HL-60 (cell line): ENCODE measurements around the gene UBXN10.

Experiments used
- CTCF ChIP-seq: IDR thresholded peaks from one replicate; pipeline ENCODE4 v1.5.1; 2011; ENCODE audit warnings: low read length, control low read depth, inconsistent platforms; ENCODE audit not compliant: insufficient read depth
- SPI1 ChIP-seq: IDR thresholded peaks from 2 replicates; pipeline ENCODE4 v1.6.1; 2012; ENCODE audit warnings: low read depth, mild to moderate bottlenecking, borderline replicate concordance
- TF ChIP-seq, protein P1 (sequence below): IDR thresholded peaks from 2 replicates; pipeline ENCODE4 v1.6.1; 2012; ENCODE audit warnings: low read depth; ENCODE audit not compliant: insufficient replicate concordance

GRCh38 chr1:20151906-20152598 lies 33.8 kb upstream of the UBXN10 start:
- TF ChIP-seq SPI1 (no peak), CTCF (peak; percentile 70)
- TF ChIP-seq, protein P1, sequence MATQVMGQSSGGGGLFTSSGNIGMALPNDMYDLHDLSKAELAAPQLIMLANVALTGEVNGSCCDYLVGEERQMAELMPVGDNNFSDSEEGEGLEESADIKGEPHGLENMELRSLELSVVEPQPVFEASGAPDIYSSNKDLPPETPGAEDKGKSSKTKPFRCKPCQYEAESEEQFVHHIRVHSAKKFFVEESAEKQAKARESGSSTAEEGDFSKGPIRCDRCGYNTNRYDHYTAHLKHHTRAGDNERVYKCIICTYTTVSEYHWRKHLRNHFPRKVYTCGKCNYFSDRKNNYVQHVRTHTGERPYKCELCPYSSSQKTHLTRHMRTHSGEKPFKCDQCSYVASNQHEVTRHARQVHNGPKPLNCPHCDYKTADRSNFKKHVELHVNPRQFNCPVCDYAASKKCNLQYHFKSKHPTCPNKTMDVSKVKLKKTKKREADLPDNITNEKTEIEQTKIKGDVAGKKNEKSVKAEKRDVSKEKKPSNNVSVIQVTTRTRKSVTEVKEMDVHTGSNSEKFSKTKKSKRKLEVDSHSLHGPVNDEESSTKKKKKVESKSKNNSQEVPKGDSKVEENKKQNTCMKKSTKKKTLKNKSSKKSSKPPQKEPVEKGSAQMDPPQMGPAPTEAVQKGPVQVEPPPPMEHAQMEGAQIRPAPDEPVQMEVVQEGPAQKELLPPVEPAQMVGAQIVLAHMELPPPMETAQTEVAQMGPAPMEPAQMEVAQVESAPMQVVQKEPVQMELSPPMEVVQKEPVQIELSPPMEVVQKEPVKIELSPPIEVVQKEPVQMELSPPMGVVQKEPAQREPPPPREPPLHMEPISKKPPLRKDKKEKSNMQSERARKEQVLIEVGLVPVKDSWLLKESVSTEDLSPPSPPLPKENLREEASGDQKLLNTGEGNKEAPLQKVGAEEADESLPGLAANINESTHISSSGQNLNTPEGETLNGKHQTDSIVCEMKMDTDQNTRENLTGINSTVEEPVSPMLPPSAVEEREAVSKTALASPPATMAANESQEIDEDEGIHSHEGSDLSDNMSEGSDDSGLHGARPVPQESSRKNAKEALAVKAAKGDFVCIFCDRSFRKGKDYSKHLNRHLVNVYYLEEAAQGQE, result no peak
